ENCODE results near the gene IFT57.

DNA sequence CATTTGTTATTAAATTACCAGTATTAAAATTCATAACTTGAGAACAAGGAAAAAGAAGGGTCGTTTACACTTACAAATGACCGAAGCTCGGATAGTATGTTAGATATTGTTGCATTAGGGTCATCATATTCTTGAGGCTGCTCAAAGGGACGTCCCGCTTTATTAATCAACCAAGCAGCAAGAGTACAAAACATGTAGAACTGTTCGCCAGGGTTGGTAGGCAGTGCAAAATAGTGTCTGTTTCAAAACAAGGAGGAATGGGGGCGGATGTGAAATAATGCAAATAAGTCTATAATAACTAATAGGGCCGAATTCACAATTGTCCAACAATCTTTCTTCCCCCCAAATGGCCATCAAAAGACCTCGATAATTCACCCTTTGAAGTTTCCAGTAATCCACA, 2.9 kb downstream of the IFT57 start:
- TF ChIP-seq EZH2 (IDR thresholded peaks at IDR 0.05; ENCODE audit: borderline replicate concordance, control insufficient read depth, low read depth, low read length) (no peak), POLR2A (IDR thresholded peaks at IDR 0.05; ENCODE audit: low read depth, low read length) (no peak), YBX1 (IDR thresholded peaks at IDR 0.05) (no peak), RFX5 (IDR thresholded peaks at IDR 0.05; ENCODE audit: low read depth, low read length) (no peak), ETV6 (conservative IDR thresholded peaks at IDR 0.05 in 1 of 2, IDR thresholded peaks at IDR 0.05 in 1 of 2; ENCODE audit: borderline replicate concordance in 1 of 2, low read depth in 1 of 2) (no peak)
- TF ChIP-seq, protein P1, sequence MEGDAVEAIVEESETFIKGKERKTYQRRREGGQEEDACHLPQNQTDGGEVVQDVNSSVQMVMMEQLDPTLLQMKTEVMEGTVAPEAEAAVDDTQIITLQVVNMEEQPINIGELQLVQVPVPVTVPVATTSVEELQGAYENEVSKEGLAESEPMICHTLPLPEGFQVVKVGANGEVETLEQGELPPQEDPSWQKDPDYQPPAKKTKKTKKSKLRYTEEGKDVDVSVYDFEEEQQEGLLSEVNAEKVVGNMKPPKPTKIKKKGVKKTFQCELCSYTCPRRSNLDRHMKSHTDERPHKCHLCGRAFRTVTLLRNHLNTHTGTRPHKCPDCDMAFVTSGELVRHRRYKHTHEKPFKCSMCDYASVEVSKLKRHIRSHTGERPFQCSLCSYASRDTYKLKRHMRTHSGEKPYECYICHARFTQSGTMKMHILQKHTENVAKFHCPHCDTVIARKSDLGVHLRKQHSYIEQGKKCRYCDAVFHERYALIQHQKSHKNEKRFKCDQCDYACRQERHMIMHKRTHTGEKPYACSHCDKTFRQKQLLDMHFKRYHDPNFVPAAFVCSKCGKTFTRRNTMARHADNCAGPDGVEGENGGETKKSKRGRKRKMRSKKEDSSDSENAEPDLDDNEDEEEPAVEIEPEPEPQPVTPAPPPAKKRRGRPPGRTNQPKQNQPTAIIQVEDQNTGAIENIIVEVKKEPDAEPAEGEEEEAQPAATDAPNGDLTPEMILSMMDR (IDR thresholded peaks at IDR 0.05 in 2 of 3, conservative IDR thresholded peaks at IDR 0.05 in 1 of 3; ENCODE audit: control insufficient read depth in 2 of 3, extremely low read depth in 1 of 3, insufficient read depth in 1 of 3, low read depth in 3 of 3, low read length in 3 of 3), result no peak
